Measurements from ENCODE around the gene BTBD16.
A peak's percentile ranks its signal among the peaks of the same experiment; 100 is the strongest.

BTBD16 gene

DNA sequence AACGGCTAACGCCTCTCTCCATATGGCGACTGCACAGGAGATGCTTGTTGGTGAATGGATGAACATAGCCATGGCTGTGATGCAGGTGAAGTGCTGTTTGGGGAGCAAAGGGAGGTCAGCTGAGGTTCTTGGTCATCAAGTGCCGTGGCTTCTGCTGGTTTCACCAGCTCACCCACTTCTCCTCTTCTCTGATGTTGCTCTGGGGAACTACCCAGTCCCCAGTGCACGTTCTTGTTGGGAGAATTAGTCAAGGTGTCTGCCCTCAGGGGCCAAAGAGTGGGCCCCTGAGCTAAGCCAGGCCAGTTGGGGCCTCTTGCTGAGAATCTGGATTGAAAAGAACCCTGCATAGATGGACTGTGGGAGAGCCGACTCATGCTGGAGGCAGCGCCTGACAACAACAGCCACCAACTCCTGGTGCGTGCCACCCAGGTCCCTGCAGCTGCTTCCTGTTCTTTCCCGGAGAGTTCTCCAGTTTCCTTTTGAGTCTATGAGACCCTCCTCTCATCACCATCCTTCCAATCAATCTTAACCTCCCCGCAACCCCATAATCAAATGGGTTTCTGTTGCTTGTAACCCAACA lies 3.0 kb downstream of the BTBD16 start:
- no peak for DNase-seq (ENCODE audit: low read depth)

DNA sequence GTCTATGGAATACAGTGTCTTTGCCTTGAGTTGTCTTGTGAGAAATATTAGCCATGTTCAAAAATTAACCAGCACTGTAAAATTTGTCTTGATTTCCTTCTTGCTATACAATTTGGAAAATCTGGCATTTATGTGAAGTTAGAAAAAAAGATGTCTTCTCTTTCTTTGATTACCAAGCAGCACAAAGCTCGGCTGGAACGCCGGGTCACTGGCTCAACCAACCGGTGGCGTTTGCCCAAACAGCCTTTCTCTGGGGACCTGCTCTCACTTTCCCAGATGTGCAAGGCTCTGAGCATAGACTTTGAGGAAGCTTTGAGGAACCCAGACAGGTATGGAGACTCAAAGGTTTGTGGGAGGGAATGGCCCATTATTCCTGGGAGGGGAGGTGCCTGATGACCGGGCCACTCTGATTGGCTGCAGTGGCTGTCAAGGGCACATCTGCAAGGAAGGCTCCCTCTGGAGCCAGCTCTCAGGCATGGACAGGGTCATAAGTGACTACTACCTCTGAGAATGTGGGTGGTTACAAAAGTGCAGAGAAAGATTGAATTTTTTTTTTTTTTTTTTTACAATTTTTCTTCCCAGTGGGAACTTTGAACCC lies 5.6 kb downstream of the BTBD16 start:
- no peak for DNase-seq (ENCODE audit: low read depth)

DNA sequence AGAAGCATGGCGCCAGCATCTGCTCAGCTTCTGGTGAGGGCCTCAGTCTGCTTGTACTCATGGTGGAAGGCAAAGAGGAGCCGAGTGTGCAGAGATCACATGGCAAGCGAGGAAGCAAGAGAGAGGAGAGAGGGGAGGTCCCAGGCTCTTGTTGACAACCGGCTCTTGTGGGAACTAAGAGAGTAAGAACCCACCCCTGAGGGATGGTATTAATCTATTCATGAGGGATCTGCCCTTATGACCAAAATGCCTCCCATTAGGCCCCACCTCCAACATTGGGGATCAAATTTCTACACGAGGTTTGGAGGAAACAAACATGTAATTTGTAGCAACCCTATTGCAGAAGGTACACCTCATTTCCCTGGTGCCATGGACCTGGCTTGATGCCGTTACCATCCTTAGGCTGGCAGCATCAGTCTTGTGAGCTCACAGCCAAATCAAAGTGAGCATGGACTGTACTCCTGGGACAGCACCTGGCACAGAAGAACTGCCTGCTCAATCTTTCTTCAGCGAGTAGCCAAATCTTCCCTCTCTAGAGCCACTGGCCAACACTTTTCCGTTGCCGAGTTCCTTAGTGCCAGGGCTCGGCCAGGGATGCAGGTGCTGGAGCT lies 6.5 kb downstream of the BTBD16 start:
- no peak for DNase-seq (ENCODE audit: low read depth)

DNA sequence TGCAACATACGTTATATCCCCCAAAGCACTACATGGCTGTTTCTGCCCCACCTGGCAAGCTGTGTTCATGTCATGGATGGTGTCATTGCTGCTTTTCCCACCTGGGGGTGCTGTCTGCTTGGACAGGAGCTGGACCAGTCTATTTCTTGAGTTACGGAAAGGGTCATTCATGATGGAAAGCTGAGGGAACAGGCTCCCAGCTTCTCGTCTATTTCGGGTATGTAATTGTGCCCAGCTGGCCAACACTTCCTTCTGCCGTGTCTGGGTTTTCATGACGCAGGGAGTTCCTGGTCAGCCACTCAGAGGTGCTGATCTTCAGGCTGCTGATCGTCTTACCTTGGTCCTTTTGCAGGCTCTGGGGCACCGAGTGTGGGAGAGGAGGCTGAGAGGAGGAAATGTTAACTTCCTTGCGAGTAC lies 8.6 kb downstream of the BTBD16 start:
- peak; percentile 59 for DNase-seq (ENCODE audit: low read depth)

DNA sequence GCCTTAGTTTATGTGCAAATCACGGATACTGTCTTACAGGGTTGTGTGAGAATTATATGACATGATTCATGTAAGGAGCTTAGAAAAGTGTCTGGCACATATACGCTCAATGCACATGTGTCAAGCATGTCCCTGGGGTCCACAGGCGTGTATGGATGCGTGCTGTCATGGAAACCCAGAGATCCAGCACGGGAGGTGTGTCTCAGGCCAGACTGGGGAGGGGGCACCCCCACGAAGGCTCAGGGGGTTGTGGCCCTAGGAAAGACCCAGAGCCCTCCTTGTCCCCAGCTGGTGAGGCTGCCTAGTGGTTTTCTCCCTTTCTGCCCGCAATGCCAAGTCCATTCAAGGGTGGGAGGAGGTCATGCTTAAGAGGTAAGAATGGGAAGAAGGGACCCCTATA lies 9.1 kb downstream of the BTBD16 start:
- DNase-seq (ENCODE audit: low read depth) = no peak

DNA sequence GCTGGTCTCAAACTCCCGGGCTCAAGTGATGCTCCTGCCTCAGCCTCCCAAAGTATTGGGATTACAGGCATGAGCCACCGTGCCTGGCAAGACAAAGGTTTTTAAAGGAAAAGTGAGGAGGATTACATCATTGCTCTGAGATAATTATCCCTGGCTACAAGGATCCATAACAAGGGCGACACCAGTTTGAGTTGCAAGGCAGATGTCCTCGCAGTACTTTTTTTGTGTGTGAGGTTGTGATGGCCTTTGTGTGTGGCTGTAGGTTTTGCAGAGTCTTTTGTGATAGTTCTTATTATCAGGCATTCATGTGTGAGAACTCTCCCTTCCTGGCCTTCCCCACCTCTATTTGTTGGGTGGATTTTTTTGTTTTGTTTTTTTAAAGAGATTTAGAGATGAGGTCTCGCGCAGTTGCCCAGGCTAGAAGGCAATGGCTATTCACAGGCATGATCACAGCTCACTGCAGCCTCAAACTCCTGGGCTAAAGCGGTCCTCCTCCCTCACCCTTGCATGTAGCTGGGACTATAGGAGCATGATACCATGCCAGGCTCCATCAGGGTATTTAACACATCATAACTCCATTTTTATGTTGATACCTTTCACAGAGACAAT lies 10.0 kb downstream of the BTBD16 start:
- no peak for DNase-seq (ENCODE audit: low read depth)

DNA sequence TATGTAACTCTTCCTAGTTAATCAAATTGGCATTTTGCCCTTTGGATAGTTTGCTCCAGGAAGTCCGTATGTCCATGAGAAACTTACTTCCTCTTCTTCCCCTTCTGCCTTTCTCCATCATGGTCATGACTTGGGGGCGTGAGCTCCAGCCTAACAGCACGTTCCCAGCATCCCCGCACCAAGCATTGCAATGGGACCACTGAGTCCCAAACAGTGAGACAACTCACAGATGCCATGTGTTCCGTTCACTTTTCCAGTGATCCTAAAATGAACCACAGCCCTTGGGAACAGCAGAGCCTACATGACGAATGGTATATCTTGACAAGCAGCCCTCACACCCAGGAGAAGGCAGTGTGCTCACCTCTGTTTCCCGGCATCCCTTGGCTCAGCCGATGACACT lies 10.7 kb downstream of the BTBD16 start:
- no peak for DNase-seq (ENCODE audit: low read depth)

DNA sequence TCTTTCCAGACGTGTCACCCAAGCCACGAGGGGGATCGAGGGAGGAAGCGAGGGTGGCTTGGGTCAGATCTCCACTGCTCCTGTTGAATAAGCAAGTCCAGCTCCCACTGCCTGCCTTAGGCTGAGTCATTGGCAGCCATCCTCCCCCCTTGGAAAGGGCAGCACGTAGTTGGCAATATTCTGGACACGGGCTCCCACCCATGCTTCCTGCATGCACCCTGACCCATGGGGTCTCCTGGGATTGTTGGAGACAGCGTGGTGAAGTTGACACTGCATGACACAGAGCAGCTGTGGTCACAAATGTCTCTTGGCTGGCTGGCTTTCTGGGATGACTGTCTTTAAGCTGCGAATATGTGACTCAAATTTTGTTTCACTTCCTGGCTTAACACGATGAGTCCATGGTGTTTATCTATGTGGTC lies 11.2 kb downstream of the BTBD16 start:
- no peak for DNase-seq (ENCODE audit: low read depth)

DNA sequence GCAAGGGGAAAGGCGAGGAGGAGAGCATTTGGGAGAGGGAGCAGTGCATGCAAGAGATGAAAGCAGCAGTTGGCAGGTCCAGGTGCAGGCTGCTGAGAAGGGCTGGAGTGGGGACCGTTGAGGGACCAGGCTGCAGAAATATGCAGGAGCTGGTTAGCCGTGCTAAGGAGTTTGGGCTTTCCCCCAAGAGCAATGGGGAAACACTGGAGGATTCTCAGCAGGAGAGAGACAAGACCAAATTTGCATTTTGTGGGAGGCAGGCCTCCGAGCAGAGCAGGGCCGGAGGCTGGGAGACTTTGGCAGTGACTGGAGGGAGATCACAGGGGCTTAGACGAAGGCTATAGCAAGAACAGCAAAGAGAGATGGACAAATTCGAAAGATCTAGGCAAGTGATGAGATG lies 11.8 kb downstream of the BTBD16 start:
- DNase-seq (ENCODE audit: low read depth) = no peak

DNA sequence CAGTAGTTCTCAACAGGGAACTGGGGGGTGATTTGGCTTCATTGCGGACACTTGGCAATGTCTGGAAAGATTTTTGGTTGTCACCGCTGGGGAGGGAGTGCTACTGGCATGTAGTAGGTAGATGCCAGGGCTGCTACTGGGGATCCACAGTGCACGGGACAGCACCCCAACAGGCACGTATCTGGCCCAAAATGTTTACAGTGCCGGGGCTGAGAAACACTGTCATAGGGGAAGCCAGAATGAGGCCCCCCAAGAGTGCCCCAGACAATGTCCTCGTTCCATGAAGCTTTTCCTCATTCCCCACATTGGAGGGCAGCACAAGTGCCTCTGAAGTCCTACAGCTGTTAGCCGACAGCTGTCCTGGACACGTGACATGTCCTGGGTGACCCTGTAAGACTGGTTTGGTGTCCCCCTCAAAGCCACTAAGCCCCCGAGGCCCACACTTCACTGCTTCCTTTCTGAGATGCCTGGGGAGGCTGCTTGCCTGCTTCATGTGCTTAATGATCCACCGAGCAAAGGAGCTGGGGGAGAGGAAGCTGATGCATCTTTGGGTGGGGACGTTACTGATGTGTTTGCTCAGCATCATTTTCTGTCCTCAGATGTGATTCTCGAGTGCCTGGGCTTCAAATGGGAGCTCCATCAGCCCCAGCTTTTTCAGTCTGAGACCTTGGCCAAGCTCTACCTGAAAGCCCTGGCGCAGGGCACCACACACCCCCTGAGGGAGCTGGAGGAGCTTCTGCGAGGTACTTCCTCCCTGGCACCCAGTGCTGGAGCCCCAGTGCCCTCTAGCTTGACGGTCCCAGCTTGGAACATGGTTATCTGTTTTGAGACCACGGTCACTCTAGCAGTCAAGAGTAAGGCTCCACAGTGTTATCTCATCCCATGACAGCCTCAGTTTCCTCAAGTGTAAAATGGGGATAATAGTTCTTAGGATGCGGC lies 14.7 kb downstream of the BTBD16 start:
- DNase-seq (ENCODE audit: low read depth) = no peak

DNA sequence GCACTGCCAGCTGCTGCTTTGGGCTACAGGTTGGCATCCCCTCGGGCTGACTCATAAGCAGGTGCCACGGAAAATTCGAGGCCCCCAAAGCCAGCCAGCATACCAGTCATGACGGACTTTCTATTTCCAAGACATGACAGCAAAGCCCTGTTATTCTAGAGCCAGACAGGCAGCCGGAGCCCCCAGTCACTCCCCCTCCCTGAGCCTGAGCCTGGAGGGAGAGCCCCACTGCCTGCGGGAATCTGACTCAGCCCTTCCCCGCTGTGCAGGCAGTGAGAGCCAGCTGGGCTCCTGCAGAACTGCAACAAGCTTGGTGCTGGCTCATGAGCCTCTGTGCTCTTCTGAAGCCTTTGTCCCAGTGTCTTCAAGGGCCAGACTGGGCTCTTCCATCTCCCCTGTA lies 15.8 kb downstream of the BTBD16 start:
- peak; percentile 72 for DNase-seq (ENCODE audit: low read depth)

DNA sequence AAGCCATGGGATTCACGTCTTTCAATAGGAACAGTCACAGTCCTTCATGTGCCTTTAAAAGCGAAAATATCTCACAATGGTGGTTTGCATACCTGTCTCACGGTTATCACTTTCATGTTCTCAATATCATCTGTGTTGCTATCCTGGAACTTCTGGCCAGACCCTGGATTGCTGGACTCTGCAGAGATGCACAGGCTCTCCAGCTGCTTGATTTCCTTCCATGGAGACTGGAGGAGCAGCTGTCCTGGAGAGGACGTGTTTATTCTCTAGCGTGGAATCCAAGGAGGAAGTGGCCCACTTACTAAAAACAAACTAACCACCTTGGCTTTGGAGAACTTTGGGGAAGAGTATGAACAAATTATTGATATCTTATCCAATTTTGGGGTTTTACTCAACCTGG lies 16.5 kb downstream of the BTBD16 start:
- DNase-seq (ENCODE audit: low read depth) = no peak

DNA sequence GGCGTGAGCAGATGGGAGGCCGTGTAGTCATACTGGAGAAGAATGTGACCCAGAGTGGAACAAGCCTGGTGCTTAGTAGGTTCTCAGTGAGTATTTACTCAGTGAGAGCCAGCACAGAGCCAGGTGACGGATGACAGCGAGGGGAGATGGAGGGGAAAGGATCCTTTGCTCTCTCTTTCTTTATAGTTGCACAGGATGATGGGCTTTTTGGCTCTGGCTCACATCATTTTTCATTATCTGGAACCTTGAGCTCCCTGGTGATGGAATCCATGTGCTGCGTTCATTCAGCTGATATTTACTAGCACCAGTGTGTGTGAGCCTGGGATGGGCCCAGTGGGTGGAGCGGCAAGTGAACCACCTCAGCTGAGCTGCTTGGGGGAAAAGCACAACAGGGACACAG lies 17.2 kb downstream of the BTBD16 start:
- no peak for DNase-seq (ENCODE audit: low read depth)

DNA sequence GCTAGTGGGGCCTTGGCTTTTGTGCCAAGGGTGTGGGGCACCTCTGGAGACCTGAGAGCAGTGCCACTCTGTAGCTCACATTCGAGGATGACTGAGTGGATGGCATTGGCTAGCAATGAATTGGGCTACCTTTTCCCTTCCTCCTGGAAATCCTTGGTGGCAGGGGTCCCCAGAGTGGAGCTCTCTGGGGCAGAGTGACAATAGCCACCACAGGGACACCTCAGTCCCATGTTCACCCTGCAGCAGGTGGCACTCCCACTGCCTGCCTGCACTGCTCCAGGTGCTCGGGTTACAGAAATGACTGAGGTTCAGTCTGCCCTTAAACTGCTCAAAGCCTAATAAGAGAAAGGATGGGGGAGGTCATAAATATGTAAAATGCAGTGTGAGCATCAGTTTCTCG lies 17.8 kb downstream of the BTBD16 start:
- DNase-seq (ENCODE audit: low read depth) = no peak

DNA sequence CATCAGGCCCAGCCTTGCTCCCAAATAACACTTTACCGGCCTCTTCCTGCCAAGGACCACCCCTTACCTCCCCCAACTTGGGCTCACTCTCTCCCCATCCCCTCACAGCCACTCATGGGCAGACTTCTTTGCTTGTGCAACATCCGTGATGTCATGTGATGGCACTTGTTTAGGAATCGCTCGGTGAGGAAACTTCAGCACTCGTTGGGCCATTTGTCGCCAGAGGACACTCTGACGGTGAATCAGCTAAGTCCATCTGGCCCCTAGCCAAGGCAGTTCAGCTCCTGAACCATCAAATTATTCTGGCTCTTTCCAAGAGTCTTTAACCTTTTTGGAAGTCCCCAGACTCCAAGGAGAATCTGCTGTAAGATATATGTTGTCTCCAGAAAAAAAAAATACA lies 19.2 kb downstream of the BTBD16 start:
- DNase-seq (ENCODE audit: low read depth) = no peak

DNA sequence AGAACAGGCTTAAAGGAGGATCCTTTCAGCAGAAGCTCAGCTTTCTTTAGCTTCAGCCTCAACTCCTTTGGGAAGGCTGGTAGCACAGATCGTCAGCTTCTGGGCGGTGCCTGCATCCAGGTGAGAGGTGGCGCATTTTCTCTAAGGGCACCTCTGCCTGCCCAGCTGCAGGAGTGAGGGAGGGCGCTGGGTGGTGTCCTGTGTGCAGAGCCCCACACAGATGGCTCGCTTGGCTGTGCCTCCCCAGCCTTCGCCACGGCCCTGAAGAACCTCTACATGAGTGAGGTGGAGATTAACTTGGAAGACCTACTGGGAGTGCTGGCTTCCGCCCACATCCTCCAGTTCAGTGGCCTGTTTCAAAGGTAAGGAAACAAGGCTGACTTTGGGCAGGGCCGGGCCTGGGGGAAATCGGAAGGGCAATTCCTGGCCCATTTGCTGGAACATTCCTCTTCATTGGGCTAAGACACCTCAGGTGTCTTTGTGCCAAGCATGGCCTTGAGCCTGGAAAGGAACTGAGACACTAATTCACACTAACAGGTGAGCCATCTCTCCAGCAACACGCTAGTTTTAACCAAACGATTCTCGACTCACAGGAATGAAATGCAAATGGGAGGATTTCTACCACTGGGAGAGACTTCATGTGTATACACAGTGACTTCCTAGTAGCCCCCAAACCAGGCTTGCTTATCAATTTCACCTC lies 19.9 kb downstream of the BTBD16 start:
- no peak for DNase-seq (ENCODE audit: low read depth)

DNA sequence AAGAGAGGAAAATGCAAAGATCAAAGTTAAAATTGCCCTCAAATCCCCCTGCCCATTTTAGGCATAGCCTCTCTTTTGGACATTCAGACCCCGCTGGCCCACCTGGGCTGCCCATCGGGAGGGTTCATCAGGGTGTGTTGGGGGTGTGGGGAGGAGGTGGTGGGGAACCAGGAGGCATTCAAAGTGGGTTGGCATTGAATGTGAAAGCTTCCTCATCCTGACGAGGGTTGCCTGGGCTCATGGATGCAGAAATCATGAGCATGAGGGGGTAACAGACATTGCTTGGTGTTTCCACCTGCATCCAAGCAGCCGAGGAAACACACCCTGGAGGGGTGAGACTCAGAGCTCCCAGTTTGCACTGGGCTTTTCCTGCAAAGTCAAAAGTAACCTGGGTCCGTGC lies 20.6 kb downstream of the BTBD16 start:
- no peak for DNase-seq (ENCODE audit: low read depth)

DNA sequence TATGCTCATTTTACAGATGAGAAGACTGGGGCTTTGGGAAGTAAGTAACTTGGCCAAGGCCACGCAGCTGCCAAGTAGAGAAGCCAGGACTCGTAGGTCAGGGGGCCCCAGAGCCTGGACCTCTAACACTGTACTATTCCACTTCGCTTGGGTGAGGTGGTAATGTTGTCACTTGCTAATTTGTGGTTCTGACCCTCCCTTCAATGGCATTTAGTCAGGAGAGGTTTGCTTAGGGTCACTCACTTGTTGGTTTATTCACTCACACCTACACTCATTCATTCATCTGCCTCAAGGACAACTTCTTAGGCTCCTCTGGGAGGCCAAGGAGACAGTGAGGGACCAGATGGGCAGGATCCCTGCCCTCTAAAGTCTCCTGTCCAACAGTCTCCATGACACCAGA lies 21.3 kb downstream of the BTBD16 start:
- DNase-seq (ENCODE audit: low read depth) = no peak

DNA sequence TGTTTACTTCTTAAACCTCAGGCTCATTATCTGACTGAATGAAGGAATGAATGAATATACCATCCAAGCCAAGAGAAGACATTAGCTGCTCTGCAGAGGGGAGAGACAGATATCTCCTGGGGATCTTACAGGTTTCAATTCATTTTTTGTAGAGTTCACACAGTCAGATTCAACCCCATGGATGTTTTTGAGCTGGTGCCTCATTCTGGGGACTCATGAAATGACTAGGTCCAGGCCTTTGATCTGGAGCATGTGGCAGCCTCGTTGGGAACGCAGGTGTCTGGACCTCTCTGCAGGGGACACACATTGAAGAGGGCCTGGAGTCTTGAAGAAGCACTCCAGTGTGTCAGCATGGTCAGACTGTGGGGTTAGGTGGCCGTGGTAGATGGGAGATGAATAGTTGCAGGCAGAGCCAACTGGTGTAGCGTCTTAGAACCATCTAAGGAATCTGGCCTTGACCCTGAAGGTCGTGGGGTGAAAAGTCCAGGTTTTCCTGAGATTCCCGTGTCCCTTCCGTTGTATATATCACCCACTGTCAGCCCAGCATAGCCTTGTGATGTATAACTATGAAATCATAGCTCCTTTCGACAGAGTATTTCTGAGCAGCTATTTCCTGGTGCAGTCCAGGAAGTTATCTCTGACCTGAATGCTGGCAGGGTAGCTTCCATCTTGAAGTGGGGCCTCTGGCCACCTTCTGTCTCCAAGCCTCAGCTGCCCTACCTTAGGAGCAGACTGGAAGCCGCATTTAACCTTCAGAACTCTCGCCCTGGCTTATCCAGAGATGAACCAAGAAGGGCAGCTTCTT lies 22.3 kb downstream of the BTBD16 start:
- no peak for DNase-seq (ENCODE audit: low read depth)

DNA sequence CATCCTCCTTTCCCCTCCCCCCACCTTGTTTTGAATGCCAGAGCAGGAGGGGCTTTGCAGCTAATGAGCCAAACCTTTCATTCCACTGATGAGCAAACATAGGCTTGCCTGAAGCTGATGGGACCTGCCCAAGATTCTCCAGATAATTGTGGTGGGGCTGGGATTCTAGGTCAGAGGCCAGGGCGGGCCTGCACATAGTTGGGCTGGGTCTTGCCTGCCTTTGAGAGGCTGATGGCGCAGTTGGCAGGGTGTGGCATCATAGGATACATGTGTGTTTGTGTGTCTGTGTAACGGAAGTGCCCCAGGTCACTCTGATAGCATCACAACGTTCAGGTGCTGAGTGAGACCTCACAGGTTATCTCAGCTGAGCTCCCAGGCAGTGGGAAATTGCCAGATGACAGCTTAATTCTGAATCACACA lies 22.9 kb downstream of the BTBD16 start:
- DNase-seq (ENCODE audit: low read depth) = no peak
